ENCODE measurements around the gene DENND6B.

DENND6B gene

DNA sequence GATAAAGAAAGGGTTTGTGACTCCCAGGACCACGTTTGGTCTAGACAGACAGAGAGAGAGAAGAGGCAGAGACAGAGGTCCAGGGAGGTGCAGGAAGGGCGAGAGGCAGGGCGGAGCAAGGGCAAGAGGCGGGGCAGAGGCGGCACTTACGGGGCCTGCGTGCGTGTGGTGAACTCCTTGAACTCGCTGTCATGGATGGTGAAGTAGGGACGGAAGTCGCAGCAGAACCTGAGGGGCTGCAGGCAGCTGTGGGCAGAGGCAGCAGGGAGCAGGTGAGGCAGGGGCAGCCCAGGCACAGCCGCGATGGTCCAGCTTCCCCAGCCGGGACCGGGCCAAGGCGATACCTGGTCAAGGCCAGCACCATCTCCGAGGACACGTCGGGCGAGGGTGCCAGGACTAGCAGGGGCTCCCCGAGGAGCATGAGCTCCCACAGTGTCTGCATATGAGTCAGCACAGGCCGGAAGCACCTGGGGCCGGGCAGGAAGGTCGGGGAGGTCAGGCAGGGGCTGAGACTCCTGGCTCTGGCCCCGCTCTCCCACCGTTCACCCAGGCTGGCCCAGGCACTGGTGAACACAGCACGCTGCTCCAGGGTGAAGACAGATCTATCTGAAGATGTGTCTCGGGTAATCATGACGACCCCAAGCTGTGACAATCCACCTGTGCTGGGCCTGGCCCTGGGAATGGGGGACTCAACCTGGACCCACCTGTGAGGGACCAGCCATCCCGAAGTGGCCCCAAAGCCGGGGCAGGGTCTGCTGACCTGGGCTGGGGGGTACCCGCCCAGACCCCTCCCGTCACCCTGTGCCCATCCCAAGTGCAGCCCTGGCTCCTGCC is 12.1 kb downstream of the DENND6B start:
- no peak for DNase-seq

DNA sequence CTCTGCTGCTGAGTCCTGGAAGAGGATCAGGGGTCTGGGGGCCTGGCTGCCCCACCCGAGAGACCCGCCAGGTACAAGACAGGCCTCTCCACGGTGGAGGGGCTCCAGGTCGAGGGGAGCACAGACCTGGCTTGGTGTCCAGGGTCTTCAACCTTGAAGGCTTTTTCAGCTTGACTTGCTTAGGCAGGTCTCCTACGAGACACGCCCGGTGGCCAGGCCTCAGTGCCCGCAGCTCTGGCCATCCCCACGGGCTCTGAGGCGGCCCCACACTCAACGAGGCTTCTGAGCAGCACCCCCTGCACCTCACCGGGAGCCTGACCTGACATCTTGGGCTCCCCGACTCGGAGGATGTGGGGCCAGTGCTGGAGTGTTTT is 12.7 kb downstream of the DENND6B start:
- no peak for DNase-seq

DNA sequence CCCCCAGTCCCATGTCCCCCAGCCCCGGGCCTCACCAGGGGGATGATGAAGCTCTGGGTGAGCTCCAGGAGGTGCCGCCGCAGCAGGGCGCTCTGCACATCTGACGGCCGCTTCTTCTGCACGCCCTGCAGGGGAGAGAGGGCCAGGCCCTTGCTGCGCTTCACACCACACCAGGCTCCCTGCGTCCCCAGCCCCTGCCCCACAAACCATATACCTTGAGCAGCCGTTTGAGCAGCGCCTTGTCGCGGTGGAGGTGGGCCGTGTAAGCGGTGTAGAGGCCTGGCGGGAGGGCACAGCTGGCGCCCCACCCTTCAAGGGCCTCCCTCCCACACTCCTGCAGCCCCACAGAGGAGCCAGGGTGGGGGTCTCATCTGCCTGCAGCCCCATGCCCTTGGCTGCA is 13.2 kb downstream of the DENND6B start:
- DNase-seq: no peak

DNA sequence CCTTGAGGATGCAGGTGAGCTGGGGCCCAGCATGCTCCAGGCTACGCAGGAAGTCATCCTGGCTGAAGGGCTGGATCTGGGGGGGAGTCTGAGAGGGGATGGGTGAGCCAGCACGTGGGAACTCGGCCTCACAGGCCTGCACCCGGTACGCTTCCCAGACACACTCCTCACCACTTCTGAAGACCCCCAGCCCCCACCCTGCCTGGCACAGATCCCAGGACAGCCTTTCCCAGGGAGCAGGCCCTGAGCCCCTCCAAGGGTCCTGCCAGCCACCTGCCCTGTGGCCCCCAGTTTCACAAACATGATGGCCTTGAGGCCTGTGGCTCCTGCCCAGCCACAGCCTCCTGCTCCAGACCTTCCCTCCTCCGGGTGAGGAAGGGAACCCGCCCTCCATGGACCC is 13.8 kb downstream of the DENND6B start:
- no peak for DNase-seq

DNA sequence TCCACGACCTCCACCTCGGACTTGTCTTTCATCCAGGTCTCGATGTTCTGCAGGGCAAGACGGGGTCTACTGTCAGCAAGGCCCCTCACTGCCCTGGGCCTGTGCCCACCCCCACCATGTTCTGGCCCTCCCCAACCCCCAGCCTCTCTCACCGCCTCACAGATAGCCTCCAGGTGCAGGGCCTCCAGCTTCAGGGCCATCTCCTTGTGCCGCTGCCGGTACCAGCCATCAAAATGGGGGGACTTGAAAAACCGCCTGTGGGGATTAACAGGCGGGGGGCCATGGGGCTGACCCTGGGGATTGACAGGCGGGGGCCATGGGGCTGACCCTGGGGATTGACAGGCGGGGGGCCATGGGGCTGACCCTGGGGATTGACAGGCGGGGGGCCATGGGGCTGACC is 14.4 kb downstream of the DENND6B start:
- DNase-seq: no peak

DNA sequence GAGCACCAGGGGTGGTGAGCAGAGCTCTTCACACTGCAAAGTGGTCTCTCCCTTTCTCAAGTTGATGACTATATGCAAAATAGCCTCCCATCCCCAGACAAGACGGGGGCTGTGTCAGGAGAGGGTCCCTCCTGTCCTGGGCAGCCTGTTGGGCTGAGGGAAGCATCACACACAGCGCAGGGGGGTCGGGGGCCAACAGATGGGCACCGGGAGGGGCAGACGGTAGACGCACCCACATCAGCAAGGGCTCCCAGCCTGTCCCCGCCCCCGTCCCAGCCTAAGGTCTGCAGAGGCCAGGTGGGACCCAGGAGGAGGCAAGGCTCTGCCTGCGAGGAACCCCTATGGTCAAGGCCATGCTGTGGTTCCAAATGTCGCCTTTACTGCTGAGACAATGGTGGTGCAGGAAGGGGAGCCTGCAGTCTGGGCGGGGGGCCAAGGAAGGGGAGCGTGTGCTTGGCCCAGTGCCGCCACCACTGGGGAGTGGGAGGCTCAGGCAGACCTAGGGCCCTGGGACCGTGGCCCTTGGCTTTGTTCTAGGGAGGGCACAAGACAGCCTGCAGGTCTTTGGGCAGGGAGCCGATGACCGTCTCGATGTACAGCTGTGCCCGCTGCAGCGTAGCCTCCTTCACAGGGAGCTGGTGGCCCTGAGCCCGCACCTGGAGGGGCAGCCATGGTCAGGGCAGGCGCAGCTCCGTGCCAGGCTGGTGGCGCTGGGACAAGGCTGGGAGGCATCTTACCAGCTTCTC is 15.0 kb downstream of the DENND6B start:
- DNase-seq: no peak

DNA sequence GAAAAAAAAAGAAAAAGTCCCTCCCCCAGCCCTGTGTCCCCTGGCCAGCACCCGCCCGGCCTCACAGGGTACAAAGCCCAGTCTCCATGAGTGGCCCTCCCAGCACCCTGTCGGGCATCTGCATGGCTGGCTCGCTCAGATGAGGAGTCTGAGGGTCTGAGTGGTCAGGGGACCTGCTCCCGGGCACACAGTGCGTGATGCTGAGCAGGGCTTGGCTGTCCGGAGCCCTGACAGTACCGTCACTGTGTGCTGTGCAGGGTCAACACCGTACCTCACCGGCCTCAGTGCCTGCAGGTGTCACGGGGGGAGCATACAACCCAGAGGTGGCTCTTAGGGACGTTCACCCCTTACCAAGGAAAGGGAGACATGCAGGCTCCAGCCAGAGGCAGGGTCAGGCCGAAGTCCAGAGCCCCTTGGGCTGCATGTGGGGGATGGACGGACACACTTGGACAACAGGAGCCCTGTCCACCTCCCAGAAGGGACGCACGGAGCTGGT is 15.8 kb downstream of the DENND6B start:
- DNase-seq: no peak

DNA sequence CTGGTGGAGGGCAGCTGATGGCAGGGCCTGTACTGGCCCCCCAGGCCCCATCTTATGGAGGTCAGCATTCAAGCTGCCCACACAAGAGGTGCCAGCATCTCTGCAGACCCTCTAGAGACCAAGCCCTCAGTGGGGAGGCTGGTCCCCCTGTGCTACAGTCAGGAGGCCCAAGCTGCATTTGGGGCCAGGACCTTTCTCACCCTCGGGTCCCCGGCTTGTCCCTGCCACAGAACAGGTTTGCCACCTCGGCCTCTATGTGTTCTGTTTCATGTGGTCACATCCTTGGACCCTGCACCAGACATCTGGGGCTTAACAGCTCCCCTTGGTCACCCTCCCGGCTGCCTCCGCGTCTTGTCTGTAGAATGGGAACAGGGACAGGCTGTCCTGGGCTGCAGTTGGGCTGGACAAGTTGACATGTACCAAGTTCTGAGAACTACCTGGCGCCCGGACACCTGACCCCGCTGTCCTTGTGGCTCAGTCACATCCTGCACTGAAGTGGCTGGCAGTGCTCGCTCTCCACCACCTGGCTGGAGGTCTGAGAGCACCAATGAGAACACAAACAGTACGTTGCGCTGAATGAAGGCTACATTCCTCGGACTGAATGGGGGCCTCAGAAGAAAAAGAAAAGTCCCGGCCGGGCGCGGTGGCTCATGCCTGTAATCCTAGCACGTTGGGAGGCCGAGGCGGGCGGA is 16.6 kb downstream of the DENND6B start:
- no peak for DNase-seq

DNA sequence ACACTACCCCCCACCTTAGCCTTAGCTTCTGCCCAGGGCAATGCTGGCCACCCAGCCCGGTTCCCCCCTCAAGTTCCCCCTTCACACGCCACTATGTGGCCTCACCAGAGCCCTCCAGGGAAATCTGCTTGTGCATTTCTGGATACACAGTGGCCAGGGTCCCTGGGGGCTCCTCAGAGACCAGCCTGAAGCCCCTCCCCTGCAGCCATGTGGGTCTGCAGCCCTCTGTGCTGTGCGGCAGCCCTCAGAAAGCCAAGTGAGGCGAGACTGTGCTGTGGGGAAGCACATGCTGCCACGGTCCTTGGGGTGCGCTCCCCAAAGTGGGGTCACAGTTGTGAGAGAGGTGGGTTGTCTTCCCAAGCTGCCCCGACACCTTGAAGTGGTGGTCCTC is 17.2 kb downstream of the DENND6B start:
- no peak for DNase-seq

DNA sequence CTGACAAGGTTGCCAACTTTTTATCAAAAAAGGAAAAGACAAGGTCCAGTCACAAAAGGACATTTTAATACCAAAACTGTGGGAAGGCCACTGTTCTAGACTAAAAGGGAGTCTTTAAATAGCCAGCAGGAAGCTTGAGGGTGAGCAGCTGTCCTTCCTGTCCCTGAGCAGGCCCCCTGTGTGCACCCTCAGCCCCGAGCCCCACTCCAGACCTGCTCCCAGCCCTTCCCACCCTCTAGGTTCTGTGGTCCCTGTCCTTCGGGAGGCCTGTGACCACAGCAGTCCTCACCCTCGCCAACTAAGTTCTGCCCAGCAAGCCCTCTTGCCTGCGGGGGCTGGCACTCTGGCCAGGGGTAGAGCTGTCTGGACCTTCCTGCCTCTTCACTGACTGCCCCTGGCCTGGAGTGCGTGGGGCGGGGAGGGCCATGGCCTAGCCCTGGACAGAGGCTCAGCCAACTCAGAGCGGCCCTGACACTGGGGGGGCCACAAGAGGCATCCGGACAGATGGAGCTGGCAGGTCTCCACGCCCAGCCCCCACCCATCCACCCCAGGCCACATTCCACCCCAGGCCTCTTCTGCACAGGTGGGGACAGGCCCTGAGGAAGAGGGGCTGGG is 17.7 kb downstream of the DENND6B start:
- no peak for DNase-seq

DNA sequence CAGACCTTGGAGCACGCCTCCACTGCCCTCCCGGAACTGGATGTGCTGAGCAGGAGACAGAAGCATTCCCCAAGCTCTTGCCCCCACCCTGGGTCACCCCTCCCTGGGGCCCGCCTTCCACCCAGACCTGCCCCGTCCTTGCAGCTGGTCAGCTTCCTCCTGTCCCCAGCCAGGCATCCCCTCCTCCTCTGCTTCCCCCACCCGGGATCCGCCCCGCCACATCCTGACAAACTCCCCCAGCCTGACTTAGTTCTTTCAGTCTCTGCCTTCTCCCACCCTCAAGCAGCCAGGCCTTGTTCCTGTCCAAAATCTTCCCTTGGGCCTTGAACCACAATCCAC is 18.2 kb downstream of the DENND6B start:
- peak; percentile 68 for DNase-seq

DNA sequence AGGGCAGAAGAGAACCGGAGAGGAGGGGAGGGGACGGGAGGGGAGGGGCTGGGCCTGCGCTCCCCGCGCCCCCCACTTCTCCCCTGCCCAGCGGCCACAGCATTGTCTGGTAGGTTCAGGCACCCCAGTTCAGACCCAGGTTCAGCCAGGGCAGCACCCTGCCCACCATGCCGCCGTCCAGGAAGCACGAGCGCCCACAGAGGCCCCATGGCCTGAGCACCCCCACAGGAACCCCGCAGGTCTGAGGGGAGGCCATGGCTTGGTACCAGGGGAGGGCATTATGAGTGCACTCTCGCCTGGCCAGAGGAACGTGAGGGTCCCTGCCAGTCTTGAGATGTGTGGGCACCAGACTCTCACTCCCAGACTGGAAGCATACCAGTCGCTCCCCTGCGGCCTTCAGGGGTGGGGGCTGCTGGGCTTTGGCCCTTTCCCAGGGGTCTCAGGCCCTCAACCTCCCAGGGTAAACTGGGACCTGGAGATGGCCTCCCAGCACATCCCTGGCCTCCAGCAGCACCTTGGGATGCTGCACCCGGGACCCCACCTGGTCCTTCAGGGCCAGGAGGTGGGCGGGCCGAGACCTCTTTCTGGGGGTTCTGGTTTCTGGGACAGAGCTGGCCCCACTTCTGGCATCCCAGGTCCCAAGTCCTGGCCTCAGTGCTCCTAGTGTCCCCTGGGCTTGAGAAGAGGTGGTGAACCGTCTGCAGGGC is 18.8 kb downstream of the DENND6B start:
- DNase-seq: no peak

DNA sequence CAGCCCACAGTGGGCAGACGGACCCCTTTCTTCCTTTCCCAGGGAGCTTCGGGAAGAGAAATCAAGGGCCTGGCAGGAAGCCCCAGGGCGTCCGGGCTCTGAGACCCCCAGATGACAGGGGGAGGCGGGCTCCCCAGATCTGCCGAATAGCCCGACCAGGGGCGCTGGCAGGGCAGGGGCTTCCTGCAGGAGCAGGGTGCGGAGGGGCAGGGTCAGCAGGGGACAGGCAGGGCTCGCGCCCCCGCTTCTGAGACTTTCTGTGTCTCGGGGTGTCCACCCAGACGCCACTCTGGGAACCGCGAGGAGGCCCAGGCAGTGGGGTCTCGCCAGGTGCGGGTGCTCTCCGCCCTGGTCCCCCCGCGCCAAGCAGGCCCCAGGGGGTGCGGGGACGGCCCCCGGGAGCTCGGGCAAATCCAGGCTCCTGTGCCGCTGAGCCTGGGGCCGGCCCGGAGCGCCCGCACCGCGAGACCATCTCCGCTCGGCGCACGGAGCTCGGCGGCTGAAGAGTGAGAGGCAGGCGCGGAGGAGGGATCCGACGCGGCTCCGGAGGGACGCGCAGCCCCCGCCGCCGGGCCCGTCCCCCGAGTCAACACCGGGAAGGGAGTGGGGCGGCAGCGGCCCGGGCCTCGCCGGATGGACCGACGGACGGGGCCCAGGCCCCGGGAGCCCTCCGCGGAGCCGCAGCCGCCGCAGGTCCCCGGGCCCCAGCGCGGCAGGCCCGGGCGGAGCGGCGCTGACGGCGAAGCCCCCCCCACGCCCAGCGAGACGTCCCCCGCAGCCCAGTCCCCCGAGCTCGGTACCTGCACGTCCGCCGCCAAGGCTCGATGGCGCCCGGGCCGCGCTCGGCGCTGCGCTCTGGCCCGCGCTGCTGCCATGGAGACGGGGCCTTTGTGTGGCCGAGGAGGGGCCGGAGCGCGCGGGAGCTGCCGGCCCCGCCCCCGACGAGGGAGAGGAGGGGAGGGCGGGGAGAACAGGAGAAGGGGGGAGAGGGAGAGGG is 19.8 kb downstream of the DENND6B start, which contains the start of gene PLXNB2:
TSS of gene PLXNB2 (minus strand) at position 894 of the 997 bp plus-strand sequence. CDS start 17,062 bp downstream, outside the sequence.
- DNase-seq: peak; percentile 82

DNA sequence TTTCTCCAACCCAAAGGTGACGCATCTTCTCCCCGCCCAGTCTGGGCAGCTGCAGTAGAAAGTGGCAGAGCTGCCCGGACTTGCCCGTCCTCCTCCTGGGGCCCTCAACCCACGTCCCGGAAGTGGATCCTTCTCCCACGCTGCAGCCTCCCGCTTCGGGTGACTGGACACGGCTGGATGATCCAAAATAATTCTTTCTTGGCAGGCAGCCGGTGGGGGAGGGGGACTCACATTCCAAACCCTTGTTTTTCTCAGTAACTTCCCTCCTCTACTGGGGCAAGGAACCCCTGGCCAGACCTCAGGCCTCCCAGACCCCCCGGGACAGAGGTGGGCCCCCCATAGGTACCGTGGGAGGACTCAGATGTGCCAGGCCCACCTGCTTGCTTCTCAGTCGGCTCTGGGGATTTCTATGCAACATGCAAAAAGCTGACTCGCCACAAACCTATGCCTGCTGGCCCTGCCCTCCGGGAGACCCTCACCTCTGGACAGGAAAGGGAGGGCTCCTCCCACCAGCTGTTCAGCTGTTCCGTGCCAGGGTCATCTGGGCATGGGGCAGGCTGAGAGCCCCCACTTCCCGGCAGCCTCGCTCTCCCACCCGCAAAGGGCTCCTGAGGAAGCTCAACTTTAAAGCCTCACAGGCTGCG is 20.8 kb downstream of the DENND6B start:
- peak; percentile 93 for DNase-seq

DNA sequence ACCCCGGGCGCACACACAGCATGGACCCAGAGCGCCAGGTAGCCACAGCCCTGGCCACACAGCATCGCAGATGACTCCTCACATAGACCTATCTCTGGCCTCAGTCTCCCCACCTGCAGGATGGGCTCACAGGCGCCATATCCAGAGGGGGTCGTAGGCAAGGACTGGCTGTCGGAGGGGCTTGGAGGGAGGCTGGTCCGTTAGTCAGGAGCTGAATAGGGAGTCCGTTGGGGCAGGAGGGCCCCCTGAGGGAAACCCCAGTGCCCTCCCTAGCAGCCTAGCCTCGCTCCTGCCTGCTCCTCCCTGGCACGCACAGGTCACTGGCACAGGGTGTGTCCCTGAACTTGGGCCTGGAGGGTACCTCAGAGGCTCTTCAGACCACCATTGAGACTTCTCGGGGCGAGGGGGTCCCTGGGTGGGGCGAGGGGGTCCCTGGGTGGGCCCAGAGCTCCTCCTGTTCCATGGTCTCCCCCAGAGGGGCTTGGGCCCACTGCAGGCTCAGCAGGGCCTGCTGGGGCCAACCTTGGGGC is 21.4 kb downstream of the DENND6B start:
- DNase-seq: no peak

DNA sequence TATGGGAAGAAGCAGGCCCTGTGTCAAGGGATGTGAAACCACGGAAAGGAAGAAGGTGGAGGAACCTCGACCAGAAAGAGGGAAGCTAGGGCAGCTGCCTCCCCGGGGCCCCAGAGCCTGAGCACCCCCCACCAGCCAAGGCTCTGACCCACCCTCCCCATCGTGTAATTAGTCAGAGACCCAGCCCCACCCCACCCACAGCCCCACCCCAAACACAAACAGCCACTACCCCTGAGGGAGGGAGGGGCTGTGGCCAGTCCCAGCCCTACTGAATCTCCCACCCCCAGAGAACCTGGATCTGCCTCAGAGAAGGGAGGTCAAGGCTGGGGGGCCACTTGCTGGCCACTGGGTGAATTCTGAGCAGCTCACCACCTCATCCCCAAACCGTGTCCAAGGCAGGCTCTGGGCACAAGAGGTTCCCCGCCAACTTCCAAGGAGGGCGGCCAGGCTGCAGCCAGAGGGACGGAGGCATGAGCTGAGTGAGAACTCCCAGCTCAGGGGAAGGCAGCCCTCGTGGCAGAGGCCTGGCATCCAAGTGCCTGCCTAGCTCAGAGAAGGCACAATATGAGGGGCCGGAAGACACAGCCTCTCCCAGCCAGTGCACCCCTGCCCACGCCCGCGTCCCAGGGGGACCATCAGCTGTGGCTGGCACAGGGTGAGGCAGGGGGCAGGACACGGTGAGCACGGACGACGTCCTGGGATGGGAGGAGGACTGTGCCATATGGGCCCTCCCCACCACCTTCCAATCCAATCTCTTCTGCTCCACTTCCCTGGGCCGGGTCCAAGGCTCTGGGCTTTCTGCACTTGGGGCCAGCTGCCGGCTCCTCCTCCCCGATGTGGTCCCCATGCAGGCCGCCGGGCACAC is 22.1 kb downstream of the DENND6B start:
- no peak for DNase-seq

DNA sequence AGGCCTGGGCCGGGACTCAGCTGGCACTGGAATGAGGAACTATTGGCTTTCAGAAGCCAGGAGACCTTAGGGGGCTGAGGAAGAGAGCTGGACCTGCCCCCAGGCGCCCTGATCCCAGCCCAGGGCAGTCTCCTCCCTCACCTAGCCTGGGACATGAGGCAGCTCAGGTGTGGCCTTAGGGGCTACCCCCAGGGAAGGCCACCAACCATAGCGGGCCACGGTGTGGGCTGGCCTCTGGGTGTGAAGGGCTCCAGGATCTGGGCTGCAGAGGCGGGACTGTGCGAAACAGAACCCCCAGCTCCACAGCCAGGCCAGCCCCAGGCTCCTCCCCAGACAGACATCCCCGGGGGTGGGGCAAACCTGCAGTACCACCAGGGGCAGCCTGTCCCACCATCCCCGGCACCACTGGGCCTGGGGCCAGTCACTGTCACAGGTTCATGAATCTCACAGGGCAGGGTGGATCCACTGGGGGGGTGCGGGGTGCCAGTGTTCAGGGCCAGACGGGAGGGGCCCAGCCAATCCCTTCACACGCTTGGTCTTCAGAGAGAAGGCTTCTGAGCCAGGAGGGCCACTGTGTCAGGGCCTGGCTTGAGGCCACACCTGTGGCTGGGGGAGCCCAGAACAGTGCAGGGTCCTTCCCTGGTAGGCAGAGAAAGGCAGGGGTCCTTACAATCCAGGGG is 22.8 kb downstream of the DENND6B start:
- no peak for DNase-seq

DNA sequence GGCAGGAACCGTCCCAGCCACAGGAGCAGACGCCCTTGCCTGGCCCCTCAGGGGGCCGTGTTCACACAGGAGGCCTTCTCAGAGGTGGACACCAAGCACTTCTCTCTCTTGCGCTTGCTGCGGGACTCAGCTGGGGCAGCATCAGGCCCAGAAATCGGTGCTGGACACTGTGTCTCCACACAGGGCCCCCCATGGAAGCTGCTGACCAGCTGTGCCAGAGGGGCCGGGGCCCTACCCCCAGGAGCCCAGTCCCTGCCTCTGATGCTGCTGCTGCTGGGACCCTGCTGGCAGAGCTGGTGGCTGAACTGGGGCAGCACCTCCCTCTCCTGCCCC is 23.3 kb downstream of the DENND6B start:
- no peak for DNase-seq

DNA sequence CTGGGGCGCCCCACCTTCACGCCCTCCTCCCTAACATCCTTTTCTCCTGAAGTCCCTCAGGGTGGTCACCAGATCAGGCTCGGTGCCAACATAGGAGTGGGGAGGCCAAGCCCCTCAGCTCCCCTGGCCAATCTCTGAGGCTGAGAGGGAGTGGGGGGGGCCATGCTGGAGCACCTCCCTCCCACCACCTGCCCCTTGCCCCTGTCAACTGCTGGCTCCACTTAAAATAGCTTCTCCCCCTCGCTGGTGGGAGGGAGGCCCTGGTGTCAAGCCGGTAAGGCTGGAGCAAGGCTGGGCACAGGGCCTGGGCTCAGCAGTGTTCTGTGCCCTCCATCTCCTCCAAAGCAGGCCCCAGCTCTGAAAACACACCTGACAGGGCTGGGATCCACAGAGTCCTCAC is 24.2 kb downstream of the DENND6B start:
- DNase-seq: no peak
